ENCODE data around the gene WWOX. TPM values are rescaled to one million over a fixed set of nuclear protein-coding genes. Genes with fewer than 3 reads are reported as not detected.

WWOX gene
- total RNA-seq, 2 experiments from 2014 or later = 19.1 to 23.7 TPM

DNA sequence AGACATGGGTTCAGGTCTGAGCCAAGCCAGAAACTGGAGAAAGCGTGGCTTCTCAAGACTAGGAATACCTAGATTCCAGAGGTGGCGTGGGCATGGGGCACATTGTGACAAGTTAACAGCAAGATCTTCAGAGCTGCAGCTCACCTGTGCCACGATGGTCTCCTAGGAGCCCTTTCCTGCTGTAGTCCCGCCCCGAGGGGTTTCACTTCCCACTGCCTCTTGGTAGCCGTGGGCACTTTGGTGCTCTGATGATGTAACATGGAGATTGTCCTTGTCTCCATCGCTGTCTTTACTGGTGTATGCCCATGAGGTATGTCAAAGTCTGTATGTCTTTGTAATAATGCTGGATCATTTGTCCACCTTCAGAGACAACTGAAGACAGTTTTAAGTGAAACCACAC is 89.7 kb downstream of the WWOX start:
- Mint-ChIP-seq H3K4me3 (no peak overlapping the region), H3K27ac (no peak overlapping the region), H3K27me3 (no peaks in the 10 kb centered on the region), H3K36me3 (ENCODE audit: low read depth) (peaks cover 4% of the 10 kb centered on the region), H3K9me3 (peaks cover 9% of the 10 kb centered on the region), H3K4me1 (ENCODE audit: low read depth) (peaks cover 4% of the 10 kb centered on the region)
- ChIA-PET CTCF (no interaction called here), POLR2A (no interaction called here)
- TF ChIP-seq, protein P1, sequence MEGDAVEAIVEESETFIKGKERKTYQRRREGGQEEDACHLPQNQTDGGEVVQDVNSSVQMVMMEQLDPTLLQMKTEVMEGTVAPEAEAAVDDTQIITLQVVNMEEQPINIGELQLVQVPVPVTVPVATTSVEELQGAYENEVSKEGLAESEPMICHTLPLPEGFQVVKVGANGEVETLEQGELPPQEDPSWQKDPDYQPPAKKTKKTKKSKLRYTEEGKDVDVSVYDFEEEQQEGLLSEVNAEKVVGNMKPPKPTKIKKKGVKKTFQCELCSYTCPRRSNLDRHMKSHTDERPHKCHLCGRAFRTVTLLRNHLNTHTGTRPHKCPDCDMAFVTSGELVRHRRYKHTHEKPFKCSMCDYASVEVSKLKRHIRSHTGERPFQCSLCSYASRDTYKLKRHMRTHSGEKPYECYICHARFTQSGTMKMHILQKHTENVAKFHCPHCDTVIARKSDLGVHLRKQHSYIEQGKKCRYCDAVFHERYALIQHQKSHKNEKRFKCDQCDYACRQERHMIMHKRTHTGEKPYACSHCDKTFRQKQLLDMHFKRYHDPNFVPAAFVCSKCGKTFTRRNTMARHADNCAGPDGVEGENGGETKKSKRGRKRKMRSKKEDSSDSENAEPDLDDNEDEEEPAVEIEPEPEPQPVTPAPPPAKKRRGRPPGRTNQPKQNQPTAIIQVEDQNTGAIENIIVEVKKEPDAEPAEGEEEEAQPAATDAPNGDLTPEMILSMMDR (IDR thresholded peaks at IDR 0.05) = no peak
- DNase-seq (no peak), ATAC-seq (no peak)
- intact Hi-C loops (cut with micrococcal nuclease) = no loop called here

DNA sequence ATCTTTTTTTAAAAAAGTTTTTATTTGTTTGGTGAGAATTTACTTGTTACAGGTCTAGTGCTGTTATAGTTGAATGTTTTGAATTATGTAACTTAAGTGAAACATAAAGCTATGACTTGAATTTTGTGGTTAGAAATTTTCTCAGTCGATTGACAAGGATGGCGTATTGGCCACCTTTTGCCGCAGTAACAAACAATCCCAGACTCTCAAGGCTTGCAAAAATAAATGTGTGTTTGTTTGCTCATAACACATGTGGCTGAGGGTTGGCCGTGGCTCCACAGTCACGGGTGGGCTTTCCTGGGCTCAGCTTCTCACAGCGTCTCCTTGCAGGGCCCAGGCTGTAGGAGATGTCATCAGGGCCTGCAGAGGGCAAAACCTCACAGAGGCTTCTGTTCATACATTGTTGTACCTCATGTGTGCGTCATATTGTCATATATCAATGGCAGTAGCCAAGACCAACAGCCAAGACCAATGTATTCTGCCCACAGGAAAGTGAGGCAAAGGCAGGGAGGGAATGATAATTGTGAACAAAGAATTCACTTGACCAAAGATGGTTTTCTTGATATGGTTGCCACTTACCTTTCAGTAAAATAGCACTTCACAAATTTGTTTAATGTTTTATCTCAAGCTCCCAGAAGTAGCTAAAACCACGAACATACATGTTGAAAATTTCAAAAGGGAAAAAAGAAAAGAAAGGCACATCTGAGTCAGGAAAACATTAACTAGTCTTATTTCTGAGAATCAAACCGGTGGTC is 93.5 kb downstream of the WWOX start:
- DNase-seq (no peak), ATAC-seq (no peak)
- Mint-ChIP-seq H3K36me3 (ENCODE audit: low read depth) (peaks cover 4% of the 10 kb centered on the region), H3K9me3 (peaks cover 9% of the 10 kb centered on the region), H3K4me1 (ENCODE audit: low read depth) (peaks cover 4% of the 10 kb centered on the region), H3K4me3 (no peak overlapping the region), H3K27me3 (no peaks in the 10 kb centered on the region), H3K27ac (no peak overlapping the region)
- CTCF ChIA-PET = no interaction called here
- TF ChIP-seq, protein P1 (IDR thresholded peaks at IDR 0.05) = no peak
- intact Hi-C loops (cut with micrococcal nuclease) = no loop called here
- POLR2A ChIA-PET = interaction anchor here (0.6 kb wide), 1 partner anchor 63 kb away, joined by 3 read pairs; no protein-coding TSS in a partner anchor

DNA sequence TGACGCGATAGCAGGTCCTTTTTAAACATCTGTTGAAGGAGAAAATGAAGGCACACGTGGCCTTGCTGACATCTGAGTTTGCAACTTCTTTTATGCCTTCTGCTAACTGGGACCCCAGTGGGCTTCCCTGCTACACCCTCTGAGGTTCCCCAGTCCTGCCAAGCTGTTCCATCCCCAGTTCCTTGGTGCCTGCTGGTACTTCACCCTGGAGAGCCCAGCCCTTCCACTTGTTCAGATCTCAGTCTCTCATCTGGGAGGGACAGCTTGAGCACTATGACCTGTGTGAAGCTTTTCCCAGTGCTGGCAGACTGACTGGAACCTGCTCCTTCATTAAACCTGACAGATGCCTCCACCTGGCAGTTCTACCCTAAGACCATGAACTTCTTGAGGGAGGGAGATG is 95.5 kb downstream of the WWOX start:
- H3K27me3 Mint-ChIP-seq = no peaks in the 10 kb centered on the region
- no peak for ATAC-seq
- POLR2A ChIA-PET = no interaction called here
- intact Hi-C loops (cut with micrococcal nuclease) = no loop called here
- H3K36me3 Mint-ChIP-seq (ENCODE audit: low read depth) = peaks cover 4% of the 10 kb centered on the region
- no peak for DNase-seq
- peaks cover 6% of the 10 kb centered on the region for H3K9me3 Mint-ChIP-seq
- TF ChIP-seq, protein P1 (IDR thresholded peaks at IDR 0.05) = no peak
- H3K4me1 Mint-ChIP-seq (ENCODE audit: low read depth) = peaks cover 4% of the 10 kb centered on the region
- no peak overlapping the region for H3K27ac Mint-ChIP-seq
- no peak overlapping the region for H3K4me3 Mint-ChIP-seq
- CTCF ChIA-PET = no interaction called here

DNA sequence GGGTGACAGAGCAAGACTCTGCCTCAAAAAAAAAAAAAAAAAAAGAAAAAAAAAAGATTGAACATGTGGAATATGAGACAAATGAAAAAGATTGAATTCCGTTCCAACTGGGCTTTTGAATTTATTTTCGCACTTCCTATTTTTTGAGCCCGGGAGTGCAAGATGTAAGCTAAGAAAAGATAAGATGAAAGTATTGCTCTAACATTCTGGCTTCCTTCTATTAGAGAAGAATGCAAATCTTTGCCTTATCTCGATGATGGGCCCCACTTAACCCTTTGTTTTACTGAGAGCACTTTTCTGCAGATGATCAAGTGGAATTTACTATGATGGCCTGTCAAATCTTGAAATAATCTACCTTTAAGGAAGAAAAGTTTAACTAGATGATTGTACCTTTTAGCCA is 96.3 kb downstream of the WWOX start:
- ATAC-seq (no peak), DNase-seq (no peak)
- no peak overlapping the region for H3K4me3 Mint-ChIP-seq
- ChIA-PET POLR2A (no interaction called here), CTCF (no interaction called here)
- intact Hi-C loops (cut with micrococcal nuclease) = no loop called here
- H3K9me3 Mint-ChIP-seq = peaks cover 6% of the 10 kb centered on the region
- H3K27me3 Mint-ChIP-seq = no peaks in the 10 kb centered on the region
- H3K4me1 Mint-ChIP-seq (ENCODE audit: low read depth) = peaks cover 4% of the 10 kb centered on the region
- TF ChIP-seq, protein P1 (IDR thresholded peaks at IDR 0.05) = no peak
- H3K27ac Mint-ChIP-seq = no peak overlapping the region
- H3K36me3 Mint-ChIP-seq (ENCODE audit: low read depth) = peaks cover 3% of the 10 kb centered on the region

DNA sequence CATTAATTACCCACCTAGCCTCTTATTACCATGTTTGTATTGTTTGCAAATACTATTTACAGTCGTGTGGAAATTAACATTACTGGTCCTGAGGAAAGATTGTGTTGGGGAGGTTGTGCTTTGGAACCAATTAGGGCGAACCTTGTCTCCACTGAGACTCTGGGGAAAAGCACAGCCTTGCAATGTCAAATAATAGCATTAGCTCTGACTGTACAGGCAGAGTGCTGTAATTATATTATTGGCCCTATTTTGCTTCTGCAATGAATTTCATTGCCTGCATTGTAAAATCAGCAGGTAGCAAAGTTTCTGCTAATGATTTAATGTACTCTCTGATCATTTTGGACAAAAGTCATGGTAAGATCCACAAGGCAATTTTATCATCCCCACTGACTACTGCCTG is 97.0 kb downstream of the WWOX start:
- H3K9me3 Mint-ChIP-seq = peaks cover 5% of the 10 kb centered on the region
- TF ChIP-seq, protein P1 (IDR thresholded peaks at IDR 0.05) = no peak
- POLR2A ChIA-PET = no interaction called here
- DNase-seq = no peak
- CTCF ChIA-PET = no interaction called here
- no peaks in the 10 kb centered on the region for H3K27me3 Mint-ChIP-seq
- H3K4me3 Mint-ChIP-seq = no peak overlapping the region
- H3K36me3 Mint-ChIP-seq (ENCODE audit: low read depth) = peaks cover 3% of the 10 kb centered on the region
- no peak overlapping the region for H3K27ac Mint-ChIP-seq
- intact Hi-C loops (cut with micrococcal nuclease) = no loop called here
- peaks cover 4% of the 10 kb centered on the region for H3K4me1 Mint-ChIP-seq (ENCODE audit: low read depth)
- no peak for ATAC-seq

All from activated CD8-positive, alpha-beta T cell treated with anti-CD3 and anti-CD28 coated beads for 36 hours (primary cell).